NCI-H2029 treated with DMSO at 0.1 percent for 48 hours (cell line): ENCODE data around the gene POC5.

Source experiments
- DNase-seq: peaks from one replicate; lab custom pipeline; 2025; lab: John Stamatoyannopoulos, UW

The POC5 gene

DNA sequence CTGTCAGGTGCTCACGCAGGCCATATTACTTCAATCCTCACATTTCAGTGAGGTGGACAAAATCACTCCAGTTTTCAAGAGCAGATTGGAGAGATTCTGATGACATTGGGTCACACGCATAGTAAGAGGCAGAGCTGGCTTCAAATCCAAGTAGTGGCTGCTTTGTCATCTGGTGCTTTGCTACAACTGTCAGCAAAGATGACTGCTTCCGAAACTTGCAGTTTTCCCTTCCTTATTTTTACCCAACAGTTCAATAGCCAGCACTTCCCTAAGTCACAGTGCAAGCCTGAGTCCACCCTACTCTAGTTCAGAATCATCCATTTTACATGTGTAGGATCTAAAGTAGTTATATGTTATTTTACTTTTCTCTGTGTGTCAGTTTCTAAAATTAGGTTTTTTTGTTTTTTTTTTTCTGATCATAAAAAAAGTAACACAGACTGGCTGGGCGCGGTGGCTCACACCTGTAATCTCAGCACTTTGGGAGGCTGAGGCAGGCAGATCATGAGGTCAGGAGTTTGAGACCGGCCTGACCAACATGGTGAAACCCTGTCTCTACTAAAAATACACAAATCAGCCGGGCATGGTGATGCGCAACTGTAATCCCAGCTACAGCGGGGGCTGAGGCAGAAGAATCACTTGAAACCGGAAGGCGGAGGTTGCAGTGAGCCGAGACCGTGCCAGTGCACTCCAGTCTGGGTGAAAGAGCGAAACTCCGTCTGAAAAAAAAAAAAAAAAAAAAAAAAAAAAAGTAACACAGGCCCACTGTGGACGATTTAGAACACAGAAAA lies 56.4 kb downstream of the POC5 start:
- DNase-seq: no peak

DNA sequence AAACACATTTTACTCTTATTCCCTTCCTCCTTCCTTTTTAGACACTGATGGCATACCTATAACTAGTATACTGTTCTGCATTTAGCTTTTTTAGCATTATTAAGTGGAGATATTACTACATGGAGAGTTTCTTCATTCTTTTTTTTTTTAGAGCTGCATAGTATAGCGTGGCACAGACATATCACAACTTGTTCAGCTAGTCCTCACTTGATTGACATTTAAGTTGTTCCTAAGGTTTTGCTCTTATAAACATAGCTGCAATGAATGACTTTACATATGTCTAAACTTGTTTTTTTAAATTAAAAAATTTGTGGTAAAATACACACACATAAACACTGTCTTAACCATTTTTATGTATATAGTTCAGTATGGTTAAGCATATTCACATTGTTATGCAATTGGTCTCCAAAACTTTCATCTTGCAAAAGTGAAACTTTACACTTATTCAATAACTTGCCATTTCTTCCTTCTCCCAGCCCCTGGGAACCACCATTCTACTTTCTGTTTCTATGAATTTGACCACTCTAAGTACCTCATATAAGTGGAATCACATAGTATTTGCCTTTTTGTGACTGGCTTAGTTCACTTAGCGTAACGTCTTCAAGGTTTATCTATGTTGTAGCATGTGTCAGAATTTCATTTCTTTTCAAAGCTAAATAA lies 57.3 kb downstream of the POC5 start:
- DNase-seq: no peak

GRCh38 chr5:75656311-75657003 lies 60.8 kb downstream of the POC5 start:
- DNase-seq: peak; percentile 38

- no peak for DNase-seq
These were observed 62.4 kb downstream of the POC5 start for GRCh38 chr5:75654693-75655295.

- DNase-seq: no peak
These were observed 63.7 kb downstream of the POC5 start for GRCh38 chr5:75653521-75653920.

GRCh38 chr5:75651575-75652238 lies 65.5 kb downstream of the POC5 start:
- no peak for DNase-seq

- no peak for DNase-seq
These were observed 68.5 kb downstream of the POC5 start for GRCh38 chr5:75648712-75649111.

DNA sequence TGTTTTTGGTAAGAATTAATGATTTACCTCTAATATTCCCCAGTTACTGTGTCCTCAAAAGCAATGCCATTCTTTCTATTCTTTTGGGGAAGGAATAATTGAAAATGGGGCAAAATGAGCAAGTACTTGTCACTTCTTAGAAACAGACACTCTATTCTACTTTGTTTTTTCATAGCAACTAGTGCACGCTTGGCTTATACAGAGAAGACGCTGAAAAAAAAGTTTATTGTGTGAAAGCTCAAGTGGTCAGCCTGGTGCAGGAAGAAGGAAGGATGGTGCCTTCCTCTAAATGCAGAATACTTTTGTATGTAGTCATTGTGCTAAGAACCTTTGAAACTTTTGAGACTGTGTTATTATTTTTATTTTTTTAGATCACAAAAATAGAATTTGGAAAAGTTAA lies 76.4 kb downstream of the POC5 start:
- DNase-seq: no peak

DNA sequence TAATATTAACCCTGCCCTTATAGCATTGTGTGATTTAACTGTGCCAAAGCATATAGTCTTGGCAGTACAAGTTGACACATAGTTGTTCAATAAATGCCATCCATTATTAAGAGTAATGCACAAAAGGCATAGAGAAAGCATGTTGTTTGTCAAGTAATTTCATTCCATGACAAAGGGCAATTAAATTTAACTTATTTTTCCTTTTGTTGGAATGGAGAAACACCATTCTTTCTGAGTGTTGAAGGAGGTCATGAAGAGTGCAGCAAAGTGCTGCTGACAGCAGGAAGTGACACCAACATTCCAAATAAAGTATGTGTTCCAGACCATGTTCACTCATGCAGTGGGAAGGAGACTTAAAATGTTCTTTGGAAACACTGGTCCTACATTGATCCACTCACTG lies 76.8 kb downstream of the POC5 start:
- no peak for DNase-seq

- no peak for DNase-seq
These were observed 77.5 kb downstream of the POC5 start for GRCh38 chr5:75639535-75640311.

GRCh38 chr5:75637949-75638348 lies 79.3 kb downstream of the POC5 start:
- DNase-seq: no peak

DNA sequence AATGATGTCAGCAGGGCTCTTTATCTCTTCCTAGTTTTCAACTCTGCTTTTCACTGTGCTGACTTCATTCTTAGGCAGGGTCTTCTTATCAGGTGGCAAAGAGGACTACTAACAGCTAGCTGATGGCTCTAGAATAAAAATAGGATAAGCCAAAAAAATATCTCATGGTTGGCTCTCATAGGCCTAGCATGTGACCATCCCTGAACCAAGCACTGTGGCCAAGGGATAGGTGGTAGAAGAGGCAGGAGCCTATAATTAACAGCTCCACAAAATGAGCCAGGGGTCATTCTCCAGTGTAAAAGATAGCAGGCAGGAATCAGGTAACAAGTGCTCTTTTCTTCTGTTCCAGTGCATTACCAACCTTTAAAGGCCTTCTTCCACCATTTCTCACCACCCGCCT lies 84.9 kb downstream of the POC5 start:
- DNase-seq: no peak

DNA sequence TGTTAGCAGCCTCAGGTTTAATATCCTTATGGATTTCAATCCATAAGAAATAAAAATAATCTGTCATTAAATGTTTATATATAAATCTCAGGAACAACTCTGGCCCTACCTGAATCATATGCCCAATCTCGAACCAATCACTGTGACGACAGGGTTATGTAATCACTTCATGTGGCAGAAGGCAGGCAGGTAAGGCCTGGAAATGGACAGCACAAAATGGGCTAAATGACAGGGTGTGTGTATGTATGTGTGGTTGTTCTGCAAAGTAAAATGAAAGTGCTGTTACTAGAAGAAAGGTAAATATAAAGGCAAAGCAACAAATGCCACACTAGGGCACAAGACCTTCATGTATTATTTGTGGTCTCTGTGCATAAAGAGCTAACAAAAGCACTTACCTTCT lies 86.4 kb downstream of the POC5 start:
- no peak for DNase-seq

GRCh38 chr5:75627801-75628200 lies 89.4 kb downstream of the POC5 start:
- no peak for DNase-seq

DNA sequence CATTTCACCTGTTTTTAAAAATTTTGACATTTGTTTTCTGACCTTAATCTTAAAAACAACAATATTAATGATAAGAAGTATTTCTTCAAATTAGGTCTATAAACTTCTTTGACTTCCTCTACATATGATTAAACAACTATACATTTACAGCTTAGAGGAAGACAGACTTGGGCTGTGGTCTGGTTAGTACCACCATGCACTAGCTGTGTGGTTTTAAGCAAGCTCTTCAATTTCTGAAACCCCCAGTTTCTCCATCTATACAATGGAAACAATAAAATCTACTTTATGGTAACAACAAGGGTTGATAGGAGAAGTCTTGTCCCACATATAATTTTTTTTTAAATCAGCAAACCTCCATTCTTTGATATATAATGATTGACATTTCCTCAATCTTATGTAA lies 90.3 kb downstream of the POC5 start:
- DNase-seq: no peak
